HEK293 (cell line): ENCODE data around the gene RAB40C.
A peak's percentile ranks its signal among the peaks of the same experiment; 100 is the strongest.

Experiments
- CTCF ChIA-PET: fragments of 350-600 bp; formaldehyde crosslinking; extraction: SDS; loops from one replicate; lab custom pipeline; 2021; ENCODE audit warnings: antibody characterized with exemption; lab: Yijun Ruan, JAX
- POLR2A ChIA-PET: fragments of 300-600 bp; formaldehyde crosslinking; extraction: SDS; loops from one replicate; lab custom pipeline; 2020; ENCODE audit warnings: antibody characterized with exemption, inconsistent platforms; lab: Yijun Ruan, JAX
- H3K27ac ChIP-seq: fragments of 200-500 bp; sonication (Bioruptor generic); 2 replicates; pipeline ENCODE4 v1.5.1; 2014; ENCODE audit warnings: low read depth, low read length, control low read depth, inconsistent platforms; ENCODE audit errors: extremely low read depth
- H3K36me3 ChIP-seq, 2 experiments: fragments of 200-500 bp in 1 of 2; sonication (Bioruptor generic) in 1 of 2; 1 replicate in 1 of 2; 2 replicates in 1 of 2; pipeline ENCODE4 v1.5.1; 2014 to 2017; ENCODE audit warnings: inconsistent platforms in 2 of 2, low read length in 2 of 2; ENCODE audit not compliant: control insufficient read depth in 2 of 2, insufficient read depth in 1 of 2
- H3K4me1 ChIP-seq: fragments of 200-500 bp; sonication (Bioruptor generic); 2 replicates; pipeline ENCODE4 v1.5.1; 2014; ENCODE audit warnings: mild to moderate bottlenecking, low read length, inconsistent platforms; ENCODE audit not compliant: control insufficient read depth, insufficient read depth
- H3K4me3 ChIP-seq: 2 replicates; pipeline ENCODE4 v1.5.1; 2011; ENCODE audit warnings: low read depth, mild to moderate bottlenecking, control low read depth, low read length, moderate library complexity
- H3K9me3 ChIP-seq: fragments of 200-500 bp; sonication (Bioruptor generic); 2 replicates; pipeline ENCODE4 v1.5.1; 2014; ENCODE audit warnings: low read depth, low read length, inconsistent platforms; ENCODE audit not compliant: control insufficient read depth, insufficient read depth
- BCL11A ChIP-seq: fragments of 450-650 bp; formaldehyde crosslinking; IDR thresholded peaks from 2 replicates; pipeline ENCODE4 v1.5.1; 2016; ENCODE audit warnings: low read depth, missing biosample characterization, missing genetic modification characterization
- BCL11B ChIP-seq: fragments of 450-650 bp; formaldehyde crosslinking; IDR thresholded peaks from 2 replicates; pipeline ENCODE4 v1.5.1; 2016; ENCODE audit warnings: low read depth, missing biosample characterization, missing genetic modification characterization
- GLIS1 ChIP-seq: fragments of 450-650 bp; formaldehyde crosslinking; IDR thresholded peaks from 2 replicates; pipeline ENCODE4 v1.5.1; 2016; ENCODE audit warnings: missing biosample characterization, missing genetic modification characterization
- OSR2 ChIP-seq: fragments of 450-650 bp; formaldehyde crosslinking; IDR thresholded peaks from 2 replicates; pipeline ENCODE4 v1.5.1; 2016; ENCODE audit warnings: missing biosample characterization, missing genetic modification characterization
- TCF7L2 ChIP-seq: IDR thresholded peaks from 2 replicates; pipeline ENCODE4 v1.6.1; 2011; ENCODE audit warnings: low read depth, mild to moderate bottlenecking, inconsistent platforms, low read length, moderate library complexity, borderline replicate concordance
- ZBTB7A ChIP-seq: fragments of 450-650 bp; formaldehyde crosslinking; IDR thresholded peaks from 2 replicates; pipeline ENCODE4 v1.5.1; 2016; ENCODE audit warnings: low read depth, missing biosample characterization, missing genetic modification characterization
- ZIC2 ChIP-seq: fragments of 450-650 bp; formaldehyde crosslinking; IDR thresholded peaks from 2 replicates; pipeline ENCODE4 v1.5.1; 2016; ENCODE audit warnings: missing biosample characterization, missing genetic modification characterization
- ZNF366 ChIP-seq: fragments of 450-650 bp; formaldehyde crosslinking; conservative IDR thresholded peaks from 2 replicates; pipeline ENCODE4 v1.5.1; 2016; ENCODE audit warnings: missing biosample characterization, missing genetic modification characterization
- TF ChIP-seq, protein P1 (sequence below): fragments of 450-650 bp; formaldehyde crosslinking; IDR thresholded peaks from 2 replicates; pipeline ENCODE4 v1.5.1; 2016; ENCODE audit warnings: missing biosample characterization, missing genetic modification characterization
- TF ChIP-seq, protein P2 (sequence below): fragments of 450-650 bp; formaldehyde crosslinking; IDR thresholded peaks from 2 replicates; pipeline ENCODE4 v1.5.1; 2017; ENCODE audit warnings: missing biosample characterization, missing genetic modification characterization
- TF ChIP-seq, protein P3 (sequence below): fragments of 450-650 bp; formaldehyde crosslinking; IDR thresholded peaks from 2 replicates; pipeline ENCODE4 v1.5.1; 2017; ENCODE audit warnings: missing biosample characterization, missing genetic modification characterization
- TF ChIP-seq, protein P4 (sequence below): fragments of 450-650 bp; formaldehyde crosslinking; IDR thresholded peaks from 2 replicates; pipeline ENCODE4 v1.5.1; 2016; ENCODE audit warnings: missing biosample characterization, missing genetic modification characterization

RAB40C gene

DNA sequence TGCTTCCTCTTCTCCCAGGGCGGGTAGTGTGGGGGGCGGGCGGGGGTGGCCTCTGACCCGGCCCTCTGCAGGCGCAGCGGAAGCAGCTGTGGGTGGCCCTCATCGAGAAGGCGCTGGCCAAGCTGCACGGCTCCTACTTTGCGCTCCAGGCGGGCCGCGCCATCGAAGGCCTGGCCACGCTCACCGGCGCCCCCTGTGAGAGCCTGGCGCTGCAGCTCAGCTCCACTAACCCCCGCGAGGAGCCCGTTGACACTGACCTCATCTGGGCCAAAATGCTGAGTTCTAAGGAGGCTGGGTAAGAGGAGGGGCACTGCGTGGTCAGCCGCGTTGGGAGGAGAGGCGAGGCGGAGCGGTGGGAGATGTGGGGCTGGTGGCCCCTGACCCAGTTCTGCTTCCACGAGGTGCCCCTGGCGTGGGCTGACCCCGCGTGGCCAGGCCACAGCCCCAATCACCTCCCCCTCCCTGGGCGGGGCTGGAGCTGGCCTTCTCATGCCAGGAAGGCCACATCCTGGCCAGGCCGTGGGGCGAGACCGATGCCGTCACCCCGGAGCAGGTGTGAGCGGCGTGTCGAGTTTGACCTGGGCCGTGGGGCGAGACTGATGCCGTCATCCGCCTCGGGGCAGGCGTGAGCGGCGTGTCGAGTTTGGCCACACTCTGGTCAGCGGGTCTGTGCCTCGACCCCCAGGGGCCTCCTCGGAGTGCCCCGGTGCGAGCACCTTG is 40.2 kb upstream of the RAB40C start (continued):
- TF ChIP-seq, protein P1, sequence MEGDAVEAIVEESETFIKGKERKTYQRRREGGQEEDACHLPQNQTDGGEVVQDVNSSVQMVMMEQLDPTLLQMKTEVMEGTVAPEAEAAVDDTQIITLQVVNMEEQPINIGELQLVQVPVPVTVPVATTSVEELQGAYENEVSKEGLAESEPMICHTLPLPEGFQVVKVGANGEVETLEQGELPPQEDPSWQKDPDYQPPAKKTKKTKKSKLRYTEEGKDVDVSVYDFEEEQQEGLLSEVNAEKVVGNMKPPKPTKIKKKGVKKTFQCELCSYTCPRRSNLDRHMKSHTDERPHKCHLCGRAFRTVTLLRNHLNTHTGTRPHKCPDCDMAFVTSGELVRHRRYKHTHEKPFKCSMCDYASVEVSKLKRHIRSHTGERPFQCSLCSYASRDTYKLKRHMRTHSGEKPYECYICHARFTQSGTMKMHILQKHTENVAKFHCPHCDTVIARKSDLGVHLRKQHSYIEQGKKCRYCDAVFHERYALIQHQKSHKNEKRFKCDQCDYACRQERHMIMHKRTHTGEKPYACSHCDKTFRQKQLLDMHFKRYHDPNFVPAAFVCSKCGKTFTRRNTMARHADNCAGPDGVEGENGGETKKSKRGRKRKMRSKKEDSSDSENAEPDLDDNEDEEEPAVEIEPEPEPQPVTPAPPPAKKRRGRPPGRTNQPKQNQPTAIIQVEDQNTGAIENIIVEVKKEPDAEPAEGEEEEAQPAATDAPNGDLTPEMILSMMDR (tag by site-specific recombination), result 0 out of 2 replicates have a peak, but pooled peaks have one; percentile 17

DNA sequence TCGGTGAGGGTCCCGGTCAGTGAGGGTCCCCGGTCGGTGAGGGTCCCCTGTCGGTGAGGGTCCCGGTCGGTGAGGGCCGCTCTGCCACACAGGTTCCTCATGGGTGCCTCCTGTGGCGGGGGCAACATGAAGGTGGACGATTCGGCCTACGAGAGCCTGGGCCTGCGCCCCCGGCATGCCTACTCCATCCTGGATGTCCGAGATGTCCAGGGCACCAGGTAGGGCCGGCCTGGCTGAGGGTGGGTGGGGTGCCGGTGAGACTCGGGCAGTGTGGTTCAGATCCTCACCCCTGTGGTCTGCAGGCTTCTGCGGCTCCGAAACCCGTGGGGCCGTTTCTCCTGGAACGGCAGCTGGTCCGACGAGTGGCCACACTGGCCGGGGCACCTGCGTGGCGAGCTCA is 38.7 kb upstream of the RAB40C start:
- POLR2A ChIA-PET, result no interaction called here
- peaks cover 0 to 38% of the 10 kb centered on the region in 2 experiments; a peak in 1 of 3 replicates for H3K36me3 ChIP-seq

DNA sequence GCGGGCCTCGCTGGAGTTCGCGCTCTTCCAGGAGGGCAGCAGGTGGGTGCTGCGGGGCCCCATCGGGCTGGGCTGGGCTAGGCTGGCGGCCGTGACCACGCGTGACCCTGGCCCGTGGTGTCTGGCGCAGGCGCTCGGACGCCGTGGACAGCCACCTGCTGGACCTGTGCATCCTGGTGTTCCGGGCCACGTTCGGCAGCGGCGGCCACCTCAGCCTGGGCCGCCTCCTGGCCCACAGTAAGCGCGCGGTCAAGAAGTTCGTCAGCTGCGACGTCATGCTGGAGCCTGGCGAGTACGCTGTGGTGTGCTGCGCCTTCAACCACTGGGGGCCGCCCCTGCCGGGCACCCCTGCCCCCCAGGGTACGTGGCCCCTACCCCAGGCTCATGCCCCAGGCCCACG is 37.7 kb upstream of the RAB40C start:
- peaks cover 0 to 38% of the 10 kb centered on the region in 2 experiments; a peak in 1 of 3 replicates for H3K36me3 ChIP-seq
- ChIA-PET CTCF (interaction anchor here (0.6 kb wide), 1 partner anchor 160 kb away, joined by 3 read pairs; no protein-coding TSS in a partner anchor), POLR2A (no interaction called here)
- H3K27ac ChIP-seq, result no peak overlapping the region
- H3K4me3 ChIP-seq, result no peak overlapping the region
- H3K4me1 ChIP-seq, result no peaks in the 10 kb centered on the region
- TF ChIP-seq OSR2 (tag by site-specific recombination), result no peak
- TF ChIP-seq, protein P2, sequence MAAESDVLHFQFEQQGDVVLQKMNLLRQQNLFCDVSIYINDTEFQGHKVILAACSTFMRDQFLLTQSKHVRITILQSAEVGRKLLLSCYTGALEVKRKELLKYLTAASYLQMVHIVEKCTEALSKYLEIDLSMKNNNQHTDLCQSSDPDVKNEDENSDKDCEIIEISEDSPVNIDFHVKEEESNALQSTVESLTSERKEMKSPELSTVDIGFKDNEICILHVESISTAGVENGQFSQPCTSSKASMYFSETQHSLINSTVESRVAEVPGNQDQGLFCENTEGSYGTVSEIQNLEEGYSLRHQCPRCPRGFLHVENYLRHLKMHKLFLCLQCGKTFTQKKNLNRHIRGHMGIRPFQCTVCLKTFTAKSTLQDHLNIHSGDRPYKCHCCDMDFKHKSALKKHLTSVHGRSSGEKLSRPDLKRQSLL (tag by site-specific recombination), result 0 out of 2 replicates have a peak, but pooled peaks have one; percentile 70
- TF ChIP-seq ZBTB7A (tag by site-specific recombination), result 0 out of 2 replicates have a peak, but pooled peaks have one; percentile 41
- no peak for TF ChIP-seq GLIS1 (tag by site-specific recombination)
- no peak for TF ChIP-seq ZNF366 (tag by site-specific recombination)
- no peak for TF ChIP-seq ZIC2
- H3K9me3 ChIP-seq, result no peaks in the 10 kb centered on the region

More for the DNA sequence above, 38.7 kb upstream of the RAB40C start:
- Histone ChIP-seq H3K4me3 (no peak overlapping the region), H3K9me3 (no peaks in the 10 kb centered on the region), H3K4me1 (no peaks in the 10 kb centered on the region), H3K27ac (no peak overlapping the region)
- TF ChIP-seq ZBTB7A (tag by site-specific recombination) (peak; percentile 85), TCF7L2 (no peak), BCL11A (0 out of 2 replicates have a peak, but pooled peaks have one; percentile 13), BCL11B (tag by site-specific recombination) (peak; percentile 71; the same call in 1 of the 2 replicates)
- TF ChIP-seq, protein P3, sequence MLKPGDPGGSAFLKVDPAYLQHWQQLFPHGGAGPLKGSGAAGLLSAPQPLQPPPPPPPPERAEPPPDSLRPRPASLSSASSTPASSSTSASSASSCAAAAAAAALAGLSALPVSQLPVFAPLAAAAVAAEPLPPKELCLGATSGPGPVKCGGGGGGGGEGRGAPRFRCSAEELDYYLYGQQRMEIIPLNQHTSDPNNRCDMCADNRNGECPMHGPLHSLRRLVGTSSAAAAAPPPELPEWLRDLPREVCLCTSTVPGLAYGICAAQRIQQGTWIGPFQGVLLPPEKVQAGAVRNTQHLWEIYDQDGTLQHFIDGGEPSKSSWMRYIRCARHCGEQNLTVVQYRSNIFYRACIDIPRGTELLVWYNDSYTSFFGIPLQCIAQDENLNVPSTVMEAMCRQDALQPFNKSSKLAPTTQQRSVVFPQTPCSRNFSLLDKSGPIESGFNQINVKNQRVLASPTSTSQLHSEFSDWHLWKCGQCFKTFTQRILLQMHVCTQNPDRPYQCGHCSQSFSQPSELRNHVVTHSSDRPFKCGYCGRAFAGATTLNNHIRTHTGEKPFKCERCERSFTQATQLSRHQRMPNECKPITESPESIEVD (tag by site-specific recombination), result no peak
- TF ChIP-seq, protein P4, sequence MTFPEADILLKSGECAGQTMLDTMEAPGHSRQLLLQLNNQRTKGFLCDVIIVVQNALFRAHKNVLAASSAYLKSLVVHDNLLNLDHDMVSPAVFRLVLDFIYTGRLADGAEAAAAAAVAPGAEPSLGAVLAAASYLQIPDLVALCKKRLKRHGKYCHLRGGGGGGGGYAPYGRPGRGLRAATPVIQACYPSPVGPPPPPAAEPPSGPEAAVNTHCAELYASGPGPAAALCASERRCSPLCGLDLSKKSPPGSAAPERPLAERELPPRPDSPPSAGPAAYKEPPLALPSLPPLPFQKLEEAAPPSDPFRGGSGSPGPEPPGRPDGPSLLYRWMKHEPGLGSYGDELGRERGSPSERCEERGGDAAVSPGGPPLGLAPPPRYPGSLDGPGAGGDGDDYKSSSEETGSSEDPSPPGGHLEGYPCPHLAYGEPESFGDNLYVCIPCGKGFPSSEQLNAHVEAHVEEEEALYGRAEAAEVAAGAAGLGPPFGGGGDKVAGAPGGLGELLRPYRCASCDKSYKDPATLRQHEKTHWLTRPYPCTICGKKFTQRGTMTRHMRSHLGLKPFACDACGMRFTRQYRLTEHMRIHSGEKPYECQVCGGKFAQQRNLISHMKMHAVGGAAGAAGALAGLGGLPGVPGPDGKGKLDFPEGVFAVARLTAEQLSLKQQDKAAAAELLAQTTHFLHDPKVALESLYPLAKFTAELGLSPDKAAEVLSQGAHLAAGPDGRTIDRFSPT, result peak; percentile 32; the same call in 1 of the 2 replicates
- CTCF ChIA-PET, result interaction anchor here (0.8 kb wide), 1 partner anchor 16 kb away, joined by 3 read pairs; the partner anchor contains the start of gene NHLRC4
